GM12865 (cell line): ENCODE measurements around the gene KLHL8.

Source experiments
- DNase-seq: peaks from one replicate; pipeline ENCODE4 v3.0.0; 2010; ENCODE audit warnings: low read depth
- H3K4me3 ChIP-seq: 2 replicates; pipeline ENCODE4 v1.5.1; 2011; ENCODE audit warnings: mild to moderate bottlenecking, low read depth, low read length, control low read depth
- CTCF ChIP-seq: IDR thresholded peaks from 2 replicates; pipeline ENCODE4 v1.5.1; 2011; ENCODE audit warnings: low read length, control low read depth, low read depth, inconsistent platforms; ENCODE audit not compliant: insufficient read depth; ENCODE audit errors: missing control alignments

The KLHL8 gene

GRCh38 chr4:87196927-87197326 is 23.5 kb downstream of the KLHL8 start:
- TF ChIP-seq CTCF, result no peak

DNA sequence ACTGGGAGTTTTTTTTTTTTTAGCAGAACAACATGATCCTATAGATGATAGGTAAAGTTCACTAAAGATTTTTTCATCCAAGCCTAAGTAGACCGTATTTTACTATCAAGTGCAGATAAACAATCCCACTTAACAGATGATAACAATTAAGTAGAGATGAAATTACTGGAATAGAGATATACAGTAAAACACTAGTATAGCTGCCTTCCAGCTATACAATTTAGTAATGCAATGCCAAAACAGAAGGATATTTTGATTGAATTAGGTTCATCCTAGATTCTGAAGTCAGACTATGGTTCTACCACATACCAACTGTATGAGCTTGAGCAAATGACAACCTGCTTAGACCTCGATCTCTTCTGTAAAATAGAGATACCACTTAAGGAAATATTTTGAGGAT is 24.3 kb downstream of the KLHL8 start:
- H3K4me3 ChIP-seq, result no peak overlapping the region
- no peak for DNase-seq
- no peak for TF ChIP-seq CTCF

More at GRCh38 chr4:87196927-87197326, 23.5 kb downstream of the KLHL8 start:
- no peak overlapping the region for H3K4me3 ChIP-seq
- no peak for DNase-seq

DNA sequence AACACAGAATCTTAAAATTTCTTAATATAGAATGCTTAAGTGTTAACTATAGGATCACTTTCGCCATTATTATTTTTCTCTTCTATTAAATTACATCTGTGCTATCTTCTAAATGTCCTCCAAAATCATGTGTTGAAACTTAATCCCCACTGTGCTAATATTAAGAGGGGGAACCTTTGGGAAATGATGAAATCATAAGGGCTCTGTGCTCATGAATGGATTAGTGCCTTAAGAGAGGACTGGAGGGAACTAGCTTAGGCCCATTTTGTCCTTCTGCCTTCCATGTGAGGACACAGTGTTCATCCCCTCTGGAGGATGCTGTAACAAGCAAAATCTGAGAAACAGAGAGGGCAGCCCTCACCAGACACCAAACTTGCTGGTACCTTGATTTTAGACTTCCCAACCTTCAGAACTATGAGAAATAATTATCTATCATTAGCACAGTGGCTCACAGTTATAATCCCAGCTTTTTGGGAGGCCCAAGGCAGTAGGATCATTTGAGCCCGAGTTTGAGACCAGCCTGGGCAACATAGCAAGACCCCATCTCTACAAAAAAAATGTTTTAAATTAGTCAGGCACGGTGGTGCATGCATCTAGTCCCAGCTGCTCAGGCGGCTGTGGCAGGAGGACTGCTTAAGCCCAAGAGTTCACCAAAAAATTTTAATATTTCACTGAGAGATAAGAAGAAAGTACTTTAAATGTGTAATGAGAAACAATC is 26.3 kb downstream of the KLHL8 start:
- TF ChIP-seq CTCF, result no peak
- DNase-seq, result no peak
- no peak overlapping the region for H3K4me3 ChIP-seq

DNA sequence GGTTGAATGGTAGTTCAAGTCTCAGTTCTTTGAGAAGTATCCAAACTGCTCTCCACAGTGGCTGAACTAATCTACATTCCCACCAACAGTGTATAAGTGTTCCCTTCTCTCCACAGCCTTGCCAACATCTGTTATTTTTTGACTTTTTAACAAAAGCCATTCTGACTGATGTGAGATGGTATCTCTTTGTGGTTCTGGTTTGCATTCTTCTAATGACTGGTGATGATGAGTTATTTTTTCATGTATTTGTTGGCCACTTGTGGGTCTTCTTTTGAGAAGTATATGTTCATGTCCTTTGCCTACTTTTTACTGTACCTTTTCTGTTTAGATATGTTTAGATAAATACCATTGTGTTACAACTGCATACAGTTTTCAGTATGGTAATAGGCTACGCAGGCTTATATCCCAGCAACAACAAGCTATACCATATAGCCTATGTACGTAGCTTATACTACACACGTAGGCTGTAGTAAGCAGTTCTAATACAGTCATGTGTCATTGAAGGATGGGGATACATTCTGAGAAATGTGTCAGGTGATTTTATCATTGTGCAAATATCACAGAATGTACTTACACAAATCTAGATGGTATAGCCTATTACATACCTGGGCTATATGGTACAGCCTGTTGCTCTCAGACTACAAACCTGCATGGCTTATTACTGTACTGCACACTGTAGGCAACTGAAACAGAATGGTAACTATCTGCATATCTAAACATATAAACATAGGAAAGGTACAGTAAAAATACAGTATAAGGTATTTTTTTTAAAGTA is 28.1 kb downstream of the KLHL8 start:
- no peak for TF ChIP-seq CTCF
- no peak overlapping the region for H3K4me3 ChIP-seq
- DNase-seq, result no peak

- DNase-seq, result no peak
- no peak for TF ChIP-seq CTCF
- no peak overlapping the region for H3K4me3 ChIP-seq
Measured at GRCh38 chr4:87188932-87189331, 31.5 kb downstream of the KLHL8 start.

- DNase-seq, result no peak
- TF ChIP-seq CTCF, result no peak
- no peak overlapping the region for H3K4me3 ChIP-seq
Measured at GRCh38 chr4:87188048-87188447, 32.4 kb downstream of the KLHL8 start.
